ENCODE measurements around the gene CHRDL2. TPM values are rescaled to one million over a fixed set of nuclear protein-coding genes. Genes with fewer than 3 reads are reported as not detected.

Gene CHRDL2
- total RNA-seq, 1 donor from 2014 or later: not detected

- no peak overlapping the region for H3K4me3 ChIP-seq
- no peak overlapping the region for H3K27ac ChIP-seq
- intact Hi-C loops (cut with DNase I): no loop called here
- no peaks in the 10 kb centered on the region for H3K4me1 ChIP-seq
- H3K27me3 ChIP-seq: no peaks in the 10 kb centered on the region
- H3K36me3 ChIP-seq: no peaks in the 10 kb centered on the region
- DNase-seq (ENCODE audit: low spot score in 2 of 2): no peak
- H3K9me3 ChIP-seq: no peaks in the 10 kb centered on the region
- TF ChIP-seq CTCF (IDR thresholded peaks at IDR 0.05): no peak
Observed at GRCh38 chr11:74647404-74647803, 83.8 kb downstream of the CHRDL2 start.

GRCh38 chr11:74646954-74647353, 84.3 kb downstream of the CHRDL2 start:
- H3K4me1 ChIP-seq: no peaks in the 10 kb centered on the region
- H3K36me3 ChIP-seq: no peaks in the 10 kb centered on the region
- no peaks in the 10 kb centered on the region for H3K27me3 ChIP-seq
- DNase-seq (ENCODE audit: low spot score in 2 of 2): no peak
- no peak overlapping the region for H3K27ac ChIP-seq
- intact Hi-C loops (cut with DNase I): no loop called here
- H3K4me3 ChIP-seq: no peak overlapping the region
- TF ChIP-seq CTCF (IDR thresholded peaks at IDR 0.05): no peak
- no peaks in the 10 kb centered on the region for H3K9me3 ChIP-seq

Other genes with a start within 250 kb of the CHRDL2 start
- not detected for gene LIPT2, start 237.7 kb downstream of the CHRDL2 start, total RNA-seq
- gene POLD3, start 138.8 kb downstream of the CHRDL2 start, total RNA-seq: 10.3 TPM
- 19.5 TPM for gene RNF169, start 17.4 kb upstream of the CHRDL2 start, total RNA-seq
- gene XRRA1, start 217.7 kb upstream of the CHRDL2 start, total RNA-seq: 11.4 TPM
- 13.0 TPM for gene SPCS2, start 217.8 kb upstream of the CHRDL2 start, total RNA-seq